ENCODE results near the gene FMO5. TPM values are rescaled to one million over a fixed set of nuclear protein-coding genes. Genes with fewer than 3 reads are reported as not detected.
"Not testable (repeated sequence)": the region's sequence is repeated elsewhere in the genome, so short reads cannot be mapped to it uniquely, and the experiment has no call there.

The FMO5 gene
- total RNA-seq, 1 donor from 2014 or later = not detected

GRCh38 chr1:147167365-147167764 is 57.8 kb downstream of the FMO5 start:
- no peaks in the 10 kb centered on the region for H3K27me3 ChIP-seq (ENCODE audit: control insufficient read depth, insufficient read depth, low read length)
- DNase-seq (ENCODE audit: low read depth) (peak; percentile 99), FAIRE-seq (no peak)
- TF ChIP-seq, protein P1, sequence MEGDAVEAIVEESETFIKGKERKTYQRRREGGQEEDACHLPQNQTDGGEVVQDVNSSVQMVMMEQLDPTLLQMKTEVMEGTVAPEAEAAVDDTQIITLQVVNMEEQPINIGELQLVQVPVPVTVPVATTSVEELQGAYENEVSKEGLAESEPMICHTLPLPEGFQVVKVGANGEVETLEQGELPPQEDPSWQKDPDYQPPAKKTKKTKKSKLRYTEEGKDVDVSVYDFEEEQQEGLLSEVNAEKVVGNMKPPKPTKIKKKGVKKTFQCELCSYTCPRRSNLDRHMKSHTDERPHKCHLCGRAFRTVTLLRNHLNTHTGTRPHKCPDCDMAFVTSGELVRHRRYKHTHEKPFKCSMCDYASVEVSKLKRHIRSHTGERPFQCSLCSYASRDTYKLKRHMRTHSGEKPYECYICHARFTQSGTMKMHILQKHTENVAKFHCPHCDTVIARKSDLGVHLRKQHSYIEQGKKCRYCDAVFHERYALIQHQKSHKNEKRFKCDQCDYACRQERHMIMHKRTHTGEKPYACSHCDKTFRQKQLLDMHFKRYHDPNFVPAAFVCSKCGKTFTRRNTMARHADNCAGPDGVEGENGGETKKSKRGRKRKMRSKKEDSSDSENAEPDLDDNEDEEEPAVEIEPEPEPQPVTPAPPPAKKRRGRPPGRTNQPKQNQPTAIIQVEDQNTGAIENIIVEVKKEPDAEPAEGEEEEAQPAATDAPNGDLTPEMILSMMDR (IDR thresholded peaks at IDR 0.05; ENCODE audit: insufficient read depth, low read length, severe bottlenecking) = no peak
- H3K36me3 ChIP-seq (ENCODE audit: control insufficient read depth, insufficient read depth, low read length) = peaks cover 7% of the 10 kb centered on the region
- no peak overlapping the region for H3K4me3 ChIP-seq (ENCODE audit: low read depth, low read length)

DNA sequence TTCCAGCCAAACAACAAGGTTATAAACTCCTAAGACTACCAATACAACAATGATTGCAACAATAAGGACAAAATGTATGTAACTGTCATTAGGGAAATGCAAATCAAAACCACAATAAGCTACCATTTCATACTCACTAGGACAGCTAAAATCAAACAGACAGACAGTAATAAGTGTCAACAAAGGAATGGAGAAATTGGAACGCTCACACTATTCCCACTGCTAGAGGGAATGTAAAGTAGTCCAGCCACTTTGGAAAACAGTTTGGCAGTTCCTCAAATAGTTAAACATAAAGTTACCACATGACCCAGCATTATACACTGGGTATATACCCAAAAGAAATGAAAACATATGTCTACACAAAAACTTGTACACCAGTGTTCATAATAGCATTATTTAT is 62.1 kb downstream of the FMO5 start:
- H3K36me3 ChIP-seq (ENCODE audit: control insufficient read depth, insufficient read depth, low read length) = peaks cover 20% of the 10 kb centered on the region
- TF ChIP-seq, protein P1 (IDR thresholded peaks at IDR 0.05; ENCODE audit: insufficient read depth, low read length, severe bottlenecking) = no peak
- DNase-seq (ENCODE audit: low read depth) (no peak), FAIRE-seq (no peak)
- H3K27me3 ChIP-seq (ENCODE audit: control insufficient read depth, insufficient read depth, low read length) = no peaks in the 10 kb centered on the region
- H3K4me3 ChIP-seq (ENCODE audit: low read depth, low read length) = no peak overlapping the region

DNA sequence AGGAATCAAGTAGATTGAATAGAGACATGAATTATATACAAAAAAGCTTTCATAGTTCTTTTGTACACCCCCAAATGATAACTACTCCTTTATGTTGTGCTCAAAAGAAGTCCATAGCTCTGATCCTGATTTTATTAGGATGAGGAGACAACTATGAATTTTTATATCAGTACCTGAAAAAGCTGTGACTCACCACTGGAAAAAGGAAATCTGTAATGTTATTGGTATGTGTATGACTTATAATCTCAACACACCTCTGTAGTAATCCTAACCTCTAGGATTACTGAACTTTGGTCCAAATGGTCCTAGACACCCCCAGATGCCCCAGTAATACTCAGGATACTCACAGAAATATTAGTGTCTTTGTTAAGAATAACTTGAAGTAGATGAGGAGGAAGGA is 63.0 kb downstream of the FMO5 start:
- no peak overlapping the region for H3K4me3 ChIP-seq (ENCODE audit: low read depth, low read length)
- peak; percentile 87 for DNase-seq (ENCODE audit: low read depth)
- TF ChIP-seq, protein P1 (IDR thresholded peaks at IDR 0.05; ENCODE audit: insufficient read depth, low read length, severe bottlenecking) = no peak
- H3K27me3 ChIP-seq (ENCODE audit: control insufficient read depth, insufficient read depth, low read length) = no peaks in the 10 kb centered on the region
- peaks cover 23% of the 10 kb centered on the region for H3K36me3 ChIP-seq (ENCODE audit: control insufficient read depth, insufficient read depth, low read length)
- FAIRE-seq = no peak

DNA sequence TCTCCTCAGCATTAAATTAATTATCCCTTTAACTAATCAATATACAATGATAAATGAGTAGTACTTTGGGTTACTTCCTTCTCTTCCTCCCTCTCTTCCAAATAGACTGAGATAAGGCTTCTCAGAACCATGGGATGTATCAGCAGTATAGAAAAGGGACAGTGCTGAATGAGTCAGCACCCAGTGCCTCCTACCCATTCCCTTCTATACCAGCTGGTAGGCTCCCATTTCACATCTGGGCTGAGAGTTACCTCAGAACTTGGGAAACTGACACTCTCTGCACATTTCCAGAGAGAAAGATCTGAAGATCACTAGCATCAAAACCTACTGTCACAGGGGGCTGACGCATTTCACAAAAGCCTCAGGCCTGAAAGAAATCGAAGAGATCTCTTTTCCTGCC is 68.0 kb downstream of the FMO5 start:
- FAIRE-seq; H3K27me3 ChIP-seq (ENCODE audit: control insufficient read depth, insufficient read depth, low read length): not testable (repeated sequence)

GRCh38 chr1:147156642-147157041 is 68.5 kb downstream of the FMO5 start:
- Histone ChIP-seq H3K27me3 (ENCODE audit: control insufficient read depth, insufficient read depth, low read length) (no peaks in the 10 kb centered on the region), H3K4me3 (ENCODE audit: low read depth, low read length) (no peak overlapping the region), H3K36me3 (ENCODE audit: control insufficient read depth, insufficient read depth, low read length) (peaks cover 22% of the 10 kb centered on the region)
- FAIRE-seq = no peak
- TF ChIP-seq, protein P1 (IDR thresholded peaks at IDR 0.05; ENCODE audit: insufficient read depth, low read length, severe bottlenecking) = no peak
- DNase-seq (ENCODE audit: low read depth) = no peak

More for the DNA sequence above, 68.0 kb downstream of the FMO5 start:
- peaks cover 22% of the 10 kb centered on the region for H3K36me3 ChIP-seq (ENCODE audit: control insufficient read depth, insufficient read depth, low read length)
- not testable (repeated sequence) for DNase-seq (ENCODE audit: low read depth); H3K4me3 ChIP-seq (ENCODE audit: low read depth, low read length)

DNA sequence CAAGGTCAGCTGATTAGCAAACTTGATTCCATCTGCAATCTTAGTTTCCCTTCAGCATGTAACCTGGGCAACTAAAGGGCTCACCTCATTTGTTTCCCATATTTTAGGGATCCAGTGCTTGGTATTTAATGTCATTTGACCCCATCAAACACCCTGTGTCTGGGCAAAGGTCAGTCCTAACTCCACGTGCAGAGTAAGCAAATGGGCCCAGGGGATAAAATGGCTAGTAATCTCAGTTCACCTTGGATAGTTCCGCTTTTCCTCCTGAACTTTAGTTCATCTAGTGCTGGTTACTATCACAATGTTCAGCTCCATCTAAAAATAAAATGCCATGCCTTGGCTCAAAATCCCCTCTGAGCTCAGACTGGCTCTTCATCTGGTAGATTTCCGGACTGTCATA is 72.4 kb downstream of the FMO5 start:
- FAIRE-seq (no peak), DNase-seq (ENCODE audit: low read depth) (no peak)
- Histone ChIP-seq H3K4me3 (ENCODE audit: low read depth, low read length) (no peak overlapping the region), H3K36me3 (ENCODE audit: control insufficient read depth, insufficient read depth, low read length) (peaks cover 7% of the 10 kb centered on the region), H3K27me3 (ENCODE audit: control insufficient read depth, insufficient read depth, low read length) (no peaks in the 10 kb centered on the region)
- TF ChIP-seq, protein P1 (IDR thresholded peaks at IDR 0.05; ENCODE audit: insufficient read depth, low read length, severe bottlenecking) = no peak
